Suprapubic skin (tissue), 4 donors: ENCODE results near the gene ALDH1A2. TPM values are rescaled to one million over a fixed set of nuclear protein-coding genes. Genes with fewer than 3 reads are reported as not detected.
"Not testable (repeated sequence)": the region's sequence is repeated elsewhere in the genome, so short reads cannot be mapped to it uniquely, and the experiment has no call there.

Source experiments
- DNase-seq, 2 donors: peaks; one replicate each; pipeline ENCODE4 v3.0.0-alpha.2; 2019; ENCODE audit warnings: low spot score in 2 of 2
- H3K27ac ChIP-seq: fragments of 200-600 bp; sonication (generic); one replicate; pipeline ENCODE4 v1.5.1; 2019
- H3K27me3 ChIP-seq: fragments of 200-600 bp; sonication (generic); one replicate; pipeline ENCODE4 v1.5.1; 2019
- H3K36me3 ChIP-seq: fragments of 200-600 bp; sonication (generic); one replicate; pipeline ENCODE4 v1.5.1; 2019
- H3K4me1 ChIP-seq: fragments of 200-600 bp; sonication (generic); one replicate; pipeline ENCODE4 v1.5.1; 2019
- H3K4me3 ChIP-seq: fragments of 200-600 bp; sonication (generic); one replicate; pipeline ENCODE4 v1.5.1; 2019; ENCODE audit warnings: mild to moderate bottlenecking
- H3K9me3 ChIP-seq: fragments of 200-600 bp; sonication (generic); one replicate; pipeline ENCODE4 v1.5.1; 2019
- CTCF ChIP-seq, 2 donors: fragments of 200-600 bp in 1 of 2; fragments of 450-650 bp in 1 of 2; sonication (generic) in 1 of 2; IDR thresholded peaks; one replicate each; pipeline ENCODE4 v1.5.1; 2016 to 2019; ENCODE audit warnings: antibody characterized with exemption in 2 of 2, mild to moderate bottlenecking in 1 of 2, moderate library complexity in 1 of 2
- EP300 ChIP-seq: sonication (generic); formaldehyde crosslinking; IDR thresholded peaks from one replicate; pipeline ENCODE4 v1.6.1; 2017; ENCODE audit warnings: antibody characterized with exemption
- POLR2A ChIP-seq, 2 donors: fragments of 450-650 bp; IDR thresholded peaks; one replicate each; pipeline ENCODE4 v1.6.1; 2017; ENCODE audit warnings: antibody characterized with exemption in 2 of 2, mild to moderate bottlenecking in 2 of 2, moderate library complexity in 2 of 2
- POLR2AphosphoS5 ChIP-seq, 3 donors: sonication (generic); formaldehyde crosslinking; IDR thresholded peaks; one replicate each; pipeline ENCODE4 v1.6.1; 2017; ENCODE audit warnings: antibody characterized with exemption in 3 of 3
- WGBS: methylation state at CpG from one replicate; pipeline ENCODE4 v1.1.5; 2018; 5-methylcytosine and 5-hydroxymethylcytosine counted together
- total RNA-seq, 4 donors: library from RNA; depleted of rRNA; stranded (reverse); fragments of >200 nt; gene quantifications; one replicate each; pipeline ENCODE4 v1.1.0, GENCODE V29; 2016

The ALDH1A2 gene
- total RNA-seq, 4 donors from 2014 or later = 0.62 to 4.9 (median 2.6) TPM

GRCh38 chr15:58086491-58086890 lies 21.0 kb upstream of the ALDH1A2 start:
- Histone ChIP-seq H3K9me3 (no peaks in the 10 kb centered on the region), H3K27me3 (peaks cover 2% of the 10 kb centered on the region), H3K4me3 (no peak overlapping the region), H3K27ac (no peak overlapping the region), H3K4me1 (no peaks in the 10 kb centered on the region), H3K36me3 (no peaks in the 10 kb centered on the region)
- DNase-seq = no peak
- TF ChIP-seq POLR2AphosphoS5 (IDR thresholded peaks at IDR 0.05) (no peak), POLR2A (IDR thresholded peaks at IDR 0.05) (no peak), CTCF (IDR thresholded peaks at IDR 0.05) (no peak), EP300 (no peak)
- WGBS = 75% methylated on average over 2 of the region's 2 CpGs

- Histone ChIP-seq H3K4me1 (no peaks in the 10 kb centered on the region), H3K27ac (no peak overlapping the region), H3K36me3 (no peaks in the 10 kb centered on the region), H3K9me3 (no peaks in the 10 kb centered on the region), H3K4me3 (no peak overlapping the region), H3K27me3 (peaks cover 2% of the 10 kb centered on the region)
- no peak for TF ChIP-seq POLR2AphosphoS5 (IDR thresholded peaks at IDR 0.05)
- no peak for TF ChIP-seq POLR2A (IDR thresholded peaks at IDR 0.05)
- TF ChIP-seq EP300 = no peak
- no peak for TF ChIP-seq CTCF (IDR thresholded peaks at IDR 0.05)
- no peak for DNase-seq
Observed at GRCh38 chr15:58083526-58083925, 18.0 kb upstream of the ALDH1A2 start.

- H3K27ac ChIP-seq = no peak overlapping the region
- WGBS = 88% methylated on average over 4 of the region's 4 CpGs
- no peak overlapping the region for H3K4me3 ChIP-seq
- H3K4me1 ChIP-seq = no peaks in the 10 kb centered on the region
- no peaks in the 10 kb centered on the region for H3K36me3 ChIP-seq
- no peak for DNase-seq
- TF ChIP-seq POLR2AphosphoS5 (IDR thresholded peaks at IDR 0.05) (no peak), POLR2A (IDR thresholded peaks at IDR 0.05) (no peak), EP300 (no peak), CTCF (IDR thresholded peaks at IDR 0.05) (no peak)
- peaks cover 2% of the 10 kb centered on the region for H3K27me3 ChIP-seq
- H3K9me3 ChIP-seq = no peaks in the 10 kb centered on the region
Observed at GRCh38 chr15:58081891-58082290, 16.4 kb upstream of the ALDH1A2 start.

- TF ChIP-seq CTCF (IDR thresholded peaks at IDR 0.05) = no peak
Observed at GRCh38 chr15:58081456-58081855, 15.9 kb upstream of the ALDH1A2 start.

GRCh38 chr15:58080959-58081358 lies 15.4 kb upstream of the ALDH1A2 start:
- H3K27me3 ChIP-seq, H3K27ac ChIP-seq, DNase-seq, H3K9me3 ChIP-seq, H3K36me3 ChIP-seq, H3K4me3 ChIP-seq, H3K4me1 ChIP-seq: not testable (repeated sequence)
- 90% methylated on average over 5 of the region's 5 CpGs for whole genome bisulfite sequencing

More at GRCh38 chr15:58081456-58081855, 15.9 kb upstream of the ALDH1A2 start:
- WGBS = 79% methylated on average over 1 of the region's 1 CpG
- H3K9me3 ChIP-seq = no peaks in the 10 kb centered on the region
- H3K27me3 ChIP-seq = peaks cover 2% of the 10 kb centered on the region
- H3K4me3 ChIP-seq = no peak overlapping the region
- H3K36me3 ChIP-seq = no peaks in the 10 kb centered on the region
- no peak for DNase-seq
- H3K27ac ChIP-seq = no peak overlapping the region
- no peaks in the 10 kb centered on the region for H3K4me1 ChIP-seq

- H3K4me1 ChIP-seq = no peaks in the 10 kb centered on the region
- WGBS = 68% methylated on average over 8 of the region's 8 CpGs
- no peak overlapping the region for H3K27ac ChIP-seq
- DNase-seq = no peak
- TF ChIP-seq POLR2AphosphoS5 (IDR thresholded peaks at IDR 0.05) (no peak), EP300 (no peak), POLR2A (IDR thresholded peaks at IDR 0.05) (no peak), CTCF (IDR thresholded peaks at IDR 0.05) (no peak)
- no peaks in the 10 kb centered on the region for H3K27me3 ChIP-seq
- H3K9me3 ChIP-seq = no peaks in the 10 kb centered on the region
- no peak overlapping the region for H3K4me3 ChIP-seq
- no peaks in the 10 kb centered on the region for H3K36me3 ChIP-seq
Observed at GRCh38 chr15:58080398-58080797, 14.9 kb upstream of the ALDH1A2 start.
